GM19452 (cell line): ENCODE measurements around the gene F8.
"Not testable (repeated sequence)": the region's sequence is repeated elsewhere in the genome, so short reads cannot be mapped to it uniquely, and the experiment has no call there.

Experiments used
- ATAC-seq: cut with Tn5 transposase; IDR thresholded peaks from one replicate; pipeline ENCODE4 v1.9.1; 2021; ENCODE audit not compliant: unreplicated experiment

Gene F8

GRCh38 chrX:154885549-154885948, 137.0 kb downstream of the F8 start:
- ATAC-seq: not testable (repeated sequence)

GRCh38 chrX:154885057-154885456, 137.5 kb downstream of the F8 start:
- not testable (repeated sequence) for ATAC-seq

- ATAC-seq: not testable (repeated sequence)
These were observed 138.5 kb downstream of the F8 start for GRCh38 chrX:154884069-154884468.

- ATAC-seq: no peak
These were observed 149.2 kb downstream of the F8 start for GRCh38 chrX:154873329-154873728.

- not testable (repeated sequence) for ATAC-seq
These were observed 154.0 kb downstream of the F8 start for GRCh38 chrX:154868522-154868921.

- no peak for ATAC-seq
These were observed 167.3 kb downstream of the F8 start for GRCh38 chrX:154855256-154855655.

GRCh38 chrX:154850957-154851611, 171.4 kb downstream of the F8 start:
- no peak for ATAC-seq

GRCh38 chrX:154840856-154841255, 181.7 kb downstream of the F8 start:
- ATAC-seq: no peak

- ATAC-seq: no peak
These were observed 186.4 kb downstream of the F8 start for GRCh38 chrX:154836163-154836562.

- ATAC-seq: no peak
These were observed 188.0 kb downstream of the F8 start, which contains the start of gene SMIM9 for GRCh38 chrX:154834562-154834961. TSS of gene SMIM9 (minus strand) at chrX:154834662. CDS start at chrX:154830856, 3,806 bp downstream.

- ATAC-seq: no peak
These were observed 188.7 kb downstream of the F8 start for GRCh38 chrX:154833746-154834274.

- no peak for ATAC-seq
These were observed 192.5 kb downstream of the F8 start for GRCh38 chrX:154829926-154830442.

- no peak for ATAC-seq
These were observed 193.4 kb downstream of the F8 start for GRCh38 chrX:154829134-154829533.

GRCh38 chrX:154828016-154828408, 194.5 kb downstream of the F8 start:
- no peak for ATAC-seq

GRCh38 chrX:154827194-154828015, 195.1 kb downstream of the F8 start:
- peak; percentile 92 for ATAC-seq

- not testable (repeated sequence) for ATAC-seq
These were observed 196.9 kb downstream of the F8 start for GRCh38 chrX:154825586-154825985.

- no peak for ATAC-seq
These were observed 197.9 kb downstream of the F8 start for GRCh38 chrX:154824638-154825037.

- no peak for ATAC-seq
These were observed 200.5 kb downstream of the F8 start for GRCh38 chrX:154822029-154822428.

- ATAC-seq: no peak
These were observed 201.0 kb downstream of the F8 start for GRCh38 chrX:154821523-154821922.

- no peak for ATAC-seq
These were observed 202.7 kb downstream of the F8 start for GRCh38 chrX:154819771-154820341.
